GM12892 (cell line): ENCODE data around the gene SYT13.

Source experiments
- POLR2A ChIP-seq: IDR thresholded peaks from 2 replicates; pipeline ENCODE4 v1.6.1; 2011; ENCODE audit warnings: low read depth, low read length, control low read depth
- TAF1 ChIP-seq: IDR thresholded peaks from 2 replicates; pipeline ENCODE4 v1.6.1; 2011; ENCODE audit warnings: low read depth, mild to moderate bottlenecking, control low read depth, low read length, borderline replicate concordance

- TF ChIP-seq POLR2A (no peak), TAF1 (no peak)
Measured at GRCh38 chr11:45259592-45259991, 26.5 kb downstream of the SYT13 start.
